Mesenchymal stem cell (in vitro differentiated cells and primary cell): Measurements from ENCODE around the gene FAM72C.
"Not testable (repeated sequence)": the region's sequence is repeated elsewhere in the genome, so short reads cannot be mapped to it uniquely, and the experiment has no call there.

Source experiments
- DNase-seq: peaks from one replicate; pipeline ENCODE4 v3.0.0-alpha.2; 2013
- H2AFZ ChIP-seq: one replicate; pipeline ENCODE4 v1.6.1; 2013; ENCODE audit warnings: low read depth, mild to moderate bottlenecking, control low read depth, inconsistent platforms, low read length, moderate library complexity
- H2AK5ac ChIP-seq: 2 replicates; pipeline ENCODE4 v1.6.1; 2013; ENCODE audit warnings: low read length, moderate library complexity, mild to moderate bottlenecking, inconsistent platforms; ENCODE audit not compliant: severe bottlenecking
- H2BK120ac ChIP-seq: one replicate; pipeline ENCODE4 v1.6.1; 2013; ENCODE audit warnings: low read depth, mild to moderate bottlenecking, inconsistent platforms, low read length, moderate library complexity
- H2BK12ac ChIP-seq, 2 experiments: one replicate each; pipeline ENCODE4 v1.6.1; 2013; ENCODE audit warnings: inconsistent platforms in 2 of 2, low read length in 2 of 2, mild to moderate bottlenecking in 2 of 2, moderate library complexity in 2 of 2, control low read depth in 1 of 2
- H2BK15ac ChIP-seq: one replicate; pipeline ENCODE4 v1.6.1; 2013; ENCODE audit warnings: mild to moderate bottlenecking, low read depth, inconsistent platforms; ENCODE audit not compliant: poor library complexity, severe bottlenecking
- H2BK5ac ChIP-seq: 2 replicates; pipeline ENCODE4 v1.6.1; 2013; ENCODE audit warnings: low read depth, mild to moderate bottlenecking, low read length, control low read depth, inconsistent platforms; ENCODE audit not compliant: poor library complexity, severe bottlenecking
- H3K14ac ChIP-seq, 2 experiments: one replicate each; pipeline ENCODE4 v1.6.1; 2013; ENCODE audit warnings: inconsistent platforms in 2 of 2, low read length in 2 of 2, control low read depth in 1 of 2, mild to moderate bottlenecking in 1 of 2, moderate library complexity in 1 of 2
- H3K18ac ChIP-seq, 2 experiments: one replicate each; pipeline ENCODE4 v1.6.1; 2013; ENCODE audit warnings: inconsistent platforms in 2 of 2, low read length in 2 of 2, control low read depth in 1 of 2, low read depth in 1 of 2, mild to moderate bottlenecking in 1 of 2
- H3K23ac ChIP-seq, 2 experiments: one replicate each; pipeline ENCODE4 v1.6.1; 2013; ENCODE audit warnings: inconsistent platforms in 2 of 2, low read length in 2 of 2, mild to moderate bottlenecking in 2 of 2, moderate library complexity in 2 of 2, control low read depth in 1 of 2
- H3K27ac ChIP-seq: 2 replicates; pipeline ENCODE4 v1.5.1; 2013; ENCODE audit warnings: mild to moderate bottlenecking, moderate library complexity, low read length, control low read depth, inconsistent platforms; ENCODE audit not compliant: poor library complexity, severe bottlenecking
- H3K27me3 ChIP-seq, 2 experiments: 2 replicates each; pipeline versions ENCODE4 v1.6.1 to v1.7.0; 2013; ENCODE audit warnings: low read length in 2 of 2, mild to moderate bottlenecking in 2 of 2, moderate library complexity in 2 of 2, control low read depth in 1 of 2, inconsistent platforms in 1 of 2; ENCODE audit not compliant: control insufficient read depth in 1 of 2, insufficient read depth in 1 of 2
- H3K36me3 ChIP-seq, 2 experiments: 2 replicates each; pipeline versions ENCODE4 v1.6.1 to v1.7.0; 2013; ENCODE audit warnings: low read length in 2 of 2, control low read depth in 1 of 2, inconsistent platforms in 1 of 2, low read depth in 1 of 2, mild to moderate bottlenecking in 1 of 2; ENCODE audit not compliant: insufficient read depth in 2 of 2, control insufficient read depth in 1 of 2
- H3K4ac ChIP-seq, 2 experiments: one replicate each; pipeline ENCODE4 v1.6.1; 2013; ENCODE audit warnings: inconsistent platforms in 2 of 2, low read length in 2 of 2, mild to moderate bottlenecking in 2 of 2, moderate library complexity in 2 of 2, control low read depth in 1 of 2, low read depth in 1 of 2
- H3K4me1 ChIP-seq: 2 replicates; pipeline ENCODE4 v1.6.1; 2013; ENCODE audit warnings: low read depth, low read length, control low read depth; ENCODE audit not compliant: control insufficient read depth, insufficient read depth
- H3K4me2 ChIP-seq: 2 replicates; pipeline ENCODE4 v1.6.1; 2013; ENCODE audit warnings: low read length, mild to moderate bottlenecking, inconsistent platforms; ENCODE audit not compliant: poor library complexity, severe bottlenecking
- H3K4me3 ChIP-seq, 2 experiments: 2 replicates each; pipeline versions ENCODE4 v1.5.1 to v1.7.0; 2013; ENCODE audit warnings: low read length in 2 of 2, mild to moderate bottlenecking in 2 of 2, control low read depth in 1 of 2, low read depth in 1 of 2; ENCODE audit not compliant: insufficient read depth in 1 of 2
- H3K79me1 ChIP-seq: replicated peaks from 2 replicates; pipeline ENCODE4 v1.6.1; 2013; ENCODE audit warnings: mild to moderate bottlenecking, control low read depth, low read length, inconsistent platforms; ENCODE audit not compliant: poor library complexity, severe bottlenecking
- H3K9ac ChIP-seq: 2 replicates; pipeline ENCODE4 v1.7.0; 2013; ENCODE audit warnings: mild to moderate bottlenecking, low read length, moderate library complexity
- H3K9me3 ChIP-seq: 2 replicates; pipeline ENCODE4 v1.7.0; 2013; ENCODE audit warnings: mild to moderate bottlenecking, low read length; ENCODE audit not compliant: control insufficient read depth
- H4K8ac ChIP-seq: one replicate; pipeline ENCODE4 v1.6.1; 2013; ENCODE audit warnings: inconsistent platforms, mild to moderate bottlenecking, low read length, moderate library complexity
- H4K91ac ChIP-seq: one replicate; pipeline ENCODE4 v1.6.1; 2013; ENCODE audit warnings: mild to moderate bottlenecking, low read length, inconsistent platforms
- WGBS: methylation state at CpG from one replicate; pipeline ENCODE4 v1.1.7; 2013; ENCODE audit warnings: mixed read lengths; 5-methylcytosine and 5-hydroxymethylcytosine counted together

Gene FAM72C

DNA sequence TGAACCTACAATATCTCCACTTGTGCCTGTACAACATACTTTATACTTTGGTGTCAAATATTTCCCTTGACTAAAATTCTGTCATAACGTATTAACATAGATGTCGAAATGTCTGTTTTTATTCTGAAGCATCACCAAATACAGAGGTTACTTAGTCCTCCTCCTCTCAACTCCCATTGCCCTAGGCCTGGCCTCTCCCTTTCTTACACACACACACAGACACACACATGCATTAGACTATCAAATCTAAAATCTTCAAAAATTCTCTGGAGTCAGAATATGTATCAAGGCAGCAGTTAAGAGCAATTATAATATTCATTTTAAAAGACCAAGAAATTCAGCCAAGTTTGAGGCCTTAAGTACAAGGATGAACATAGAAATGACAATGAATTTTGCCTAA lies 7.5 kb downstream of the FAM72C start:
- H3K4me1 ChIP-seq, H3K18ac ChIP-seq, H3K23ac ChIP-seq, H3K27ac ChIP-seq, H3K4me2 ChIP-seq, H3K36me3 ChIP-seq, DNase-seq, H3K4me3 ChIP-seq, H3K9ac ChIP-seq, H3K9me3 ChIP-seq, H2BK120ac ChIP-seq, H4K91ac ChIP-seq, H4K8ac ChIP-seq, H2BK12ac ChIP-seq, H2AFZ ChIP-seq, H3K4ac ChIP-seq, H2BK5ac ChIP-seq, H3K14ac ChIP-seq, H3K79me1 ChIP-seq, H2AK5ac ChIP-seq, H3K27me3 ChIP-seq, H2BK15ac ChIP-seq: not testable (repeated sequence)
- WGBS = no CpG with 5 or more reads among the region's 2 CpGs

DNA sequence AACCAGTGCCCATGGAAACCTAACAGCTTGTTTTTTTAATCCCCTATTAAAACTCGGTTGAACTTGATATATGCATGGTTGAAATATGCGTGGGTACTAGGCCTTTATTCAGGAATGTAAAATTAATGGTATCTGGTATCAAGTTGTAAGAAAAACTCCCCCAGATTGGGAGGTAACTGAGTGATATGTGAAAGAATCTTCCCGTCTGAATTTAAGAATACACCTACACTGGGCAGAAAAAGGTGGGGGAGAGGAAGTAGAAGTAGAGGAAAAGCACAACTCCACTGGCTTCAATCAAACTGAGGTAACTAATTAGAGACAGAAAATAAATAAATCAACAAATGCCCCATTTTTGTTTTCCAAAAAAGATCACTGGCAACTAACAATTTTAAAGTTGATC lies 15.9 kb downstream of the FAM72C start:
- not testable (repeated sequence) for H3K9ac ChIP-seq, H3K4me2 ChIP-seq, H3K4me1 ChIP-seq, H2BK15ac ChIP-seq, H2AK5ac ChIP-seq, H4K8ac ChIP-seq, H2BK12ac ChIP-seq, H2BK120ac ChIP-seq, DNase-seq, H2AFZ ChIP-seq, H3K27ac ChIP-seq, H3K36me3 ChIP-seq, H3K9me3 ChIP-seq, H3K27me3 ChIP-seq, H3K4me3 ChIP-seq, H3K14ac ChIP-seq, H3K79me1 ChIP-seq, H3K23ac ChIP-seq, H2BK5ac ChIP-seq, H3K4ac ChIP-seq, H3K18ac ChIP-seq, H4K91ac ChIP-seq
- no CpG with 5 or more reads among the region's 3 CpGs for WGBS

DNA sequence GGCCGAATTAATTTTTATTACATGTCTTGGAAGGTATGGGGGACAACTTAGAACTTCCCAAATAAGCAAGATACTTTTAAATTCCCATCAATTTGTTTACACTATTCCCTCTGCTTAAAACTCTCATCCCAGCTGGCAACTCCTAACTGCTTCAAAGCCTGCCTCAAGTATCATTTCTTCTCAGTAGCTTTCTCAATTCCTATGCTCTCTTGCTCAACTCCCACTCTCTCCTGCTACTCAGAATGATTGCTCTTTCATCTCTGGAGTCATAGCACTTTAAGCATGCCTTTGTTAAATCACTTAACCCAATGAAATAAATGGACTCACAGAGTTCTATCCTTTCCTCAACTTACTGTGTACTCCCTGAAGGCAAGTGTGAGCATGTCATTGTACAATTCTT lies 18.9 kb downstream of the FAM72C start:
- not testable (repeated sequence) for H3K23ac ChIP-seq
- WGBS = no CpG with 5 or more reads among the region's 1 CpG

DNA sequence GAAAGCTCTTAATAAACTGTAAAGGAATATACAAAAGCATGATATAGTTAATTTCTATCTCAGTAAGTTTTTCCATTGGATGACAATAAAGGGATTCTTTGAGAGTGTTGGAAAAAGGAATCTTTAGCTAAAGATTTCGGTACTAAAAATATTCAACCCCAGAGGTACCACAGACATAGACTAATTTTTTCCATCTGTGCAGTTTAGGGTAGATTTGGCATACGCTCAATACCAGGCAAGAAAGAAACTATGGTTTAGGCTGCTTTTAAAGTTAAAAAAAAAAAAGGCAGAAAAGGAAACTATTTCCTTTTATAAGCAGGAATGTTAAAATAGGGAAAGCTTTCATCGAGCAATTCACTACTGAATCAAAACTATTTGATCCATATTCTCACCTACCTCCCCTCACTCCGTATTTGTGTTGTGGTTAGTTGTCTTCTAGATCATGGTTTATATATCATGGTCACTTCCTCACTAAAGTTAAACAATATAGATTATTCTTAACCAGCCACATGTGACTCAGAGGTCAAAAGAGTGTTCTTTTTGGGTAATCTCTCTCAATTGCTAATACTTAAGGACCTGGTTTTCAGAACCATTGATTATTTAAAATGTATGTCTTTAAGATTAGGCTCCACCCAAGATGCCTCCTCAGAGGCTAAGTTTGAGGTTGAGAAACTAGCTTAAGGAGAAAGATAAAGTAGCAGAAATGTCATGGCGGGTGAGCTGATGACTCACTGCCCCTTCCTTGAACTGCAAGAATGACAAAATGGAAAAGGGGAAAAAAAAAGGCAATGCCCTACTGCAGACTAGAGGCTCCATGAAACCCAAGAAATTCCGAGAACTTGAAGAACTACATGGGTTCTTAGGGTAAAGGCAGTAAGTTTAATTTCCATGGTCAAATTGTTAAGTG lies 20.0 kb downstream of the FAM72C start:
- H2BK120ac ChIP-seq, H4K8ac ChIP-seq, H3K4ac ChIP-seq, DNase-seq, H3K4me2 ChIP-seq, H3K4me3 ChIP-seq, H2BK15ac ChIP-seq, H3K79me1 ChIP-seq, H3K36me3 ChIP-seq, H3K18ac ChIP-seq, H3K9me3 ChIP-seq, H2AFZ ChIP-seq, H3K9ac ChIP-seq, H2AK5ac ChIP-seq, H3K4me1 ChIP-seq, H4K91ac ChIP-seq, H3K27me3 ChIP-seq, H3K14ac ChIP-seq, H2BK12ac ChIP-seq, H3K23ac ChIP-seq, H3K27ac ChIP-seq, H2BK5ac ChIP-seq: not testable (repeated sequence)
- WGBS = no CpG with 5 or more reads among the region's 6 CpGs

More for the DNA sequence above, 18.9 kb downstream of the FAM72C start:
- H2BK15ac ChIP-seq, H3K27ac ChIP-seq, H3K18ac ChIP-seq, H4K91ac ChIP-seq, H3K9me3 ChIP-seq, H2AK5ac ChIP-seq, H3K9ac ChIP-seq, H3K4me3 ChIP-seq, H3K79me1 ChIP-seq, H3K27me3 ChIP-seq, H3K14ac ChIP-seq, H3K4me2 ChIP-seq, H2BK5ac ChIP-seq, H2AFZ ChIP-seq, H2BK120ac ChIP-seq, H2BK12ac ChIP-seq, H4K8ac ChIP-seq, H3K36me3 ChIP-seq, H3K4ac ChIP-seq, DNase-seq, H3K4me1 ChIP-seq: not testable (repeated sequence)
